HG03060 (cell line): ENCODE measurements around the gene PRKAB2.
"Not testable (repeated sequence)": the region's sequence is repeated elsewhere in the genome, so short reads cannot be mapped to it uniquely, and the experiment has no call there.

Experiments used
- ATAC-seq: cut with Tn5 transposase; IDR thresholded peaks from one replicate; pipeline ENCODE4 v1.9.1; 2021; ENCODE audit warnings: low read depth, moderate number of reproducible peaks; ENCODE audit not compliant: unreplicated experiment

Gene PRKAB2

DNA sequence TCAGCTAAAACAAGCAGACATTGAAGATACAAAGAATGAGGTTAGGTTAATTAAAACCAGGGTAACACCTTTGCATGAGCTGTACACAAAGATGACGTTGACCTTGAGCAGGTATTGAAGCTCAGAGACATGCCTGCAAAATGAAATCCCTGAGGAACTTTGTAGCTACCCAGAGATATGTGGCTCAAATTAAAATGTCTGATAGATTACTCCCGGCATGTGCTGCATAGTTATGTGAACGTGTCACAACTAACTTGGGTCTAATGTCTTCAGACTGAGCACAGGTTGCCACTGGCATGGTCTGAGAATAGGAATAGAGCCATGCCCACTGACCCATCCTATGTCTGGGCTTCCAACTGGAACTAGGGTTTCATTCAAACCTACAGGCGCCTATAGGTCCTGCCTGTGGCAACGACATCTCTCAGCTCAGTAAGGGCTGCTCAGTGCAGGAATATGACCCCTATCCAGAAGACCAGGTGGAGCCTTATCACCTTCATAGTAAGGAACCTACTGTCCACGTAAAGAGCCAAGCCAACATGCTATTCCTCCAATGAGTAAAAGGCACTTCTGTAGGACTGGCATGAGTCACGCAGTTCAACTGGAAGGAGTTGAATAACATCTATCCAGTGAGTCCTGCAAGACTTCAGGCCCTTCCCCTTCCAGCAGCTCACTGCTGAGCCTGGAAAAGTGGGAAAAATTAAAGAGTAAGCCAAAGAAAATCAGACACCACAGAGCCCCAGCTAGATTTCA, 60.7 kb downstream of the PRKAB2 start:
- ATAC-seq, result no peak

DNA sequence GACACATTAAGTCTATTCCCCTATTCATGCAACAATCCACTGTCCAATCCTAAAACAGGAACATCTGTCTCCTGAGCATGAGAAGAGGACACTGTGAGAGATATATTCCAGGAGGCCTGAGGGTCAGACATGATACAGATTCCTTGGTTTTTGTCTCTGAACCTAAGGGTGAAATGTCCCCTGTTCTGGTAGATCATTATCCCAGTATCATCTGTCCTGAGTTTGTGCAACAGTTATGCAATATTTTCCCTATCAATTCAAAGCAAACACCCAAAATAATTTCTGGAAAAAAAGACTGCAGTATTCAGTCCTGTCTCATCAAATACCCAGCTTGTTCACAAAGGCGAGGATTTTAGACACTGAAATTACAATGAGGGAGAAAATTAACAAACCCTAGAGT, 61.4 kb downstream of the PRKAB2 start:
- no peak for ATAC-seq

DNA sequence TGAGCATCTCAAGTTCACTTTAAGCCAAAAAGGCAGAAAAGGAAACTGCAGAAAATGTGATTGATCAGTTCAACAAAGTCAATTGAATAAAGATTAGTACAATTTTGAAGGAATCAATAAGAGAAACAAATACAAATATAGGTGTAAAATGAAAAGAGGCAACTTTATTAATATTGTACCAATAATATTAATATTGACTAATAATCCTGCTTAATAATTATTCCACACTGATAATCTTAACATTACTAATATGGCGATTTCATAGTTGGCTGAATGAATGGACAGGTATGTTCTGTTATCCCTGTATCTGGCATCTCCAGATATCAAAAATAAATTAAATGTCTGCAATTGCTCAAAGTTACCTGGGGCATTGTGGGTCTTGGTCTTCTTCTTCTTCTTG, 61.8 kb downstream of the PRKAB2 start:
- ATAC-seq, result no peak

DNA sequence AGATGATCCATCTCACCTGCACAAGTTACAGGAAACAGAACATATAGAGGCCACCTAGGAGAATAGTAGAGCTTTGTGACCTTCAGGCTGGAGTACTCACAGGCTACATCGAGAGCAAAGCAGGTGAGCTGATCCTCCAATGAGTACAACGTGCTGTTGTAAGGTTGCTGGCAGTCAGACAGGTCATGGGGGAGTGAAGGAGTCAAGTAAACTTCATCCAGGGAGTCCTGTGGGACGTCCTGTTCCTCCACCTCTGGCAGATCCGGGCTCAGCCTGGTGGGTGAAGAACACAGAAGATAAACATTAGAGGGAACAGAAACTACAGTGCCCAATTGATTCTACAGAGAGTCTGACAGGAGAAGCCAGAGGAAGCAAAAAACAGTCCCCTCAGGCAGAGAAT, 62.5 kb downstream of the PRKAB2 start:
- no peak for ATAC-seq

DNA sequence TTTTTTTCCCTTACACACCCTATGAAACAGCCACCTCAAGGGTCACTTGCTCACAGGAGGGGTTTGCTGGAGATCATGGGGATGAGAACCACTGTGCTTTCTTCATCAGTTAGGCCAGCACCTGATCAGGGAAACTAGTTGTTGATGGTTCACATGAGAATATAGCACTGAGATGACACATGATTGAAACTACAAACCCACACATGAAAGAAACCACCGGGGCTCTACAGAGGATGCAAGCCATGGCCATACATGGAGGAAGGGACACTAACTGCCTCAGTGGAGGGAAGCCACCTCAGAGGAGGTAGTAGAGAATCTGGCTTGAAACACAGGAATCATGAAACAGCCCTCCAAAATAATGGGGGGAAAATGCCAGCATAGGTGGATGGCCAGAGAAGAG, 63.2 kb downstream of the PRKAB2 start:
- ATAC-seq, result no peak

DNA sequence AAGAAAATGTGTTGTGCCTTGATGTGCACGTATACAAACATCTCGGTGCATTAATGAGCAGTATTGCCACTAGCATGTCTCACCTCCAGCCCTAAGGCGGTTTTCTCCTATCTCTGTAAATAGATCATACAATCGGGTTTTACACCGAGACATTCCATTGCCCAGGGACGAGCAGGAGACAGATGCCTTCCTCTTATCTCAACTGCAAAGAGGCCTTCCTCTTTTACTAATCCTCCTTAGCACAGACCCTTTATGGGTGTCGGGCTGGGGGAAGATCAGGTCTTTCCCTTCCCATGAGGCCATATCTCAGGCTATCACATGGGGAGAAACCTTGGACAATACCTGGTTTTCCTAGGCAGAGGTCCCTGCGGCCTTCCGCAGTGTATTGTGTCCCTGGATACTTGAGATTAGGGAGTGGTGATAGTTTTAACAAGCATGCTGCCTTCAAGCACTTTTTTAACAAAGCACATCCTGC, 65.8 kb downstream of the PRKAB2 start:
- ATAC-seq, result not testable (repeated sequence)

DNA sequence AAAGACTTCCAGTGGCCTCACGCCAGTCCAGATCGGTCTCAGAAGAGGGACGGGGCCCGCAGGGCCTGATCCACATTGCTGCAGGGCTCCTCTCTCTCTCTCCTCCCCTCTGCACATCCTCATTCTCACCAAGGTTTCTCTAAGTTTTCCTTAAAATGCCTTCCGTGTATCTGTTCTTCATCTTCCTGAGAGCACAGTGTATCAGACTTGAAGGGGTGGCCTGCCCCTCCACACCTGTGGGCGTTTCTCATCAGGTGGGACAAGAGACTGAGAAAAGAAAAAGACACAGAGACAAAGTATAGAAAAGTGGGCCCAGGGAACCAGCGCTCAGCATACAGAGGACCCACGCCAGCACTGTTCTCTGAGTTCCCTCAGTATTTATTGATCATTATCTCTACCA, 66.4 kb downstream of the PRKAB2 start:
- no peak for ATAC-seq
